GM18861 (cell line): ENCODE results near the gene SETD1A.

Source experiments
- ATAC-seq: cut with Tn5 transposase; IDR thresholded peaks from one replicate; pipeline ENCODE4 v1.9.1; 2021; ENCODE audit not compliant: unreplicated experiment

The SETD1A gene

DNA sequence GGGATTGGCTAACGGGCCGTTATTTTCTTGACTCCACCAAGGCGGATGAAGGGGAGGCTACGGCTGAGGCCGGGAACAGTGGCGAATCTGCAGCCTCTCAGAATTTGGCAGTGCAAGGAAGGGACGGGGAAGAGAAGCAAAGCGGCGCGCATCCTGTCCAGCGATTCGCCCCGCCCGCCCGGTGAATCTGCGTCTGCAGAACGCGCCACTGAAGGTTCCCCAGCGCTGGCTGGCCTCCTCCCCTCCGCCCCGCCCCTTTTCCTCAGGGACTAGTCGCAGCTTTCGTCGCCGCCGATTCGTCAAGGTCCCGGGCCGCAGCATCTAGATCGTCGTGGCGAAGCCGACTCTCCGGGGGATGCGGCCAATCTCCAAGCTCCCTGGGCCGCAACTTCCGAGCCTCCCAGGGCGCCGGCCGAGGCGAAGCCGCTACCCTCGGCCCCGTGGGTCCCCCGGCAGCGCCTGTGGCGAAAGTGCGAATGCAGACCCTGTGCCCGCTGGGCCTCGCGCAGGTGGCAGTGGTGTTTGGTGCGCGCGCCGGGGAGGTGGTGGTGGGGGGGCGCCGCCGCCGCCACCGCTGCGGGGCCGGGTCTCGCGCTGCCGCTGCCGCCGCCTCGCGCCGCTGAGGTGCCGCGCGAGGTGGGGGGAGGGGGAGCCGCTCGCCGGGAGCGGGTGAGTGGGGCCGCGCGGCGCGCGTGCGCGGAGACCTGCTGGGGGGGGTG, at the start of gene SETD1A:
TSS of gene SETD1A (plus strand) at position 299 of the 719 bp plus-strand sequence. CDS start 978 bp downstream, outside the sequence.
- peak; percentile 48 for ATAC-seq

DNA sequence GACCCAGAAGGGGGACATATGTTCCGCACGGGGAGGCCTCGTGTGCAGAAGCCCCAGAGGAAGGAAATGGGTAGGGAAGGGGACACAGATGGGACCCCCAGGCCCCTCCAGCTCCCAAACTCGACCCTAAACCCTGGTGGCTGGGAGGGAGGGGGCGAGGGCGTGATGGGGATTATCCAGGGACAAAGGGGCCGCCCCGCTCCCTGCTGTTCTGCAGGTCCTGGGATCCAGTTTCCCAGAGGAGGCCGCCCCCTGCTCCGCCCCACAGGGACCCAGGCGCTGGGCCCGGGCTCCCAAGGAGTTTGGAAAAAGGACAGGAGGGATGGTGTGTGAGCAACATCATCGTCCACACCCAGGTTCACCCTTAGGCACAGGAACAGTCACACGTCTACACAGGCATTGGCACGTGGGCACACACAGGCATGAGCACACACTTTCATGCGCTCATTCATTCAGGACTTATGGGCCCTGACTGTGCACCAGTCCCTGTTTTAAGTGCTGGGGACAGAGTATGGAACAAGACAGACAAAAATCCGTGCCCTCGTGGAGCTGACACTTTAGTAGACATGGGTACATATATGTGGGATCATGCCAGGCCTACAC, 47.0 kb upstream of the SETD1A start:
- no peak for ATAC-seq

DNA sequence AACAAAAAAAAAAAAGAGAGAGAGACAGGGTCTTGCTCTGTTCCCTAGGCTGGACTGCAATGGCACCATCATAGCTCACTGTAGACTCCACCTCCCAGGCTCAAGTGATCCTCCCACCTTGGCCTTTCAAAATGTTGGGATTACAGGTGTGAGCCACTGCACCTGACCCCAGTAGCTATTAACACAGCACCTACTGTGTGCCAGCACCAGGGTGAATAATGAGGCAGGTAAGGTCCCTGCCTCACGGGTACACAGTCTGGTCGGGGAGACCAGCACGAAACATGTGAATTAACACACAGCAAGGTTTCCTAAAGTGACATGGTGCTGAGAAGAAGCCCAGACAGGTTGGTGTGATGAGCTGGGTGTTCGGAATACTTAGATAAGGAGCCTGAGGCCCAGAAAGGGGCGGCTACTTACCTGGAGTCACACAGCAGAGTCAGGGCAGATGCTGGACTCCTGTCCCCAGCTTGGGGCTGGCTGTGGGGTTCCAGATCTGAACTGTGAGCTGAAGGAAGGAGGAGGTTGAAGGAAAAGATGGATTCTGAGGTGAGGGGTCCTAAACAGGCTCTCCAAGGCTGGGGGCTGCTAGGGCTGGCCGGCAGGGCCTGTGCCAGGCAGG, 44.7 kb upstream of the SETD1A start:
- no peak for ATAC-seq

DNA sequence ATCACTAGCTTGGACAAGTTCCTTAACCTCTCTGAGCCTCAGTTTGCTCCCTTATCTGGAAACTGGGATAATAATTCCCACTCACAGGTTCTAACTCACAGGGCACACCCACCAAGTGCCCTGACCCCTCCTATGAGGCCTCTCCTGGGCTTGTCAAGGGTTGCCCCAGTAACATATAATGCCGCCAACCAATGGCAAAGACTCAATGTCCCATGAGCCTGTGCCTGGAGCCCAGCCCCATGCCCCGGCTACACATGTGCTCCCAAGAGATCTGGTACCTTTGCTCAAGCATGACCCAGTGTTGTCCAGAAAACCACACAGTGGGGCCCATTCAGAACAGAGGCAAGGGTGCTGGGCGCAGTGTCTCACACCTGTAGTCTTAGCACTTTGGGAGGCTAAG, 42.7 kb upstream of the SETD1A start:
- no peak for ATAC-seq

DNA sequence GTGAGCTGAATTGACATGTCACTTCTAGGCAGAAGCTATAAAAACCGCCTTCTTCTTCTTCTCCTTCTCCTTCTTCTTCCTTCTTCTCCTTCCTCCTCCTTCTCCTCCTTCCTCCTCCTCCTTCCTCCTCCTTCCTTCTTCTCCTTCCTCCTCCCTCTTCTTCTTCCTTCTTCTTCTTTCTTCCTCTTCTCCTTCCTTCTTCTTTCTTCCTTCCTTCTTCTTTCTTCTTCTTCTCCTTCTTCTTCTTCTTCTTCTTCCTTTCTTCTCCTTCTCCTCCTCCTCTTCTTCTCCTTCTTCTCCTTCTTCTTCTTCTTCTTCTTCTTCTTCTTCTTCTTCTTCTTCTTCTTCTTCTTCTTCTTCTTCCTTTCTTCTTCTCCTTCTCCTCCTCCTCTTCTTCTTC, 38.9 kb upstream of the SETD1A start:
- ATAC-seq = no peak

DNA sequence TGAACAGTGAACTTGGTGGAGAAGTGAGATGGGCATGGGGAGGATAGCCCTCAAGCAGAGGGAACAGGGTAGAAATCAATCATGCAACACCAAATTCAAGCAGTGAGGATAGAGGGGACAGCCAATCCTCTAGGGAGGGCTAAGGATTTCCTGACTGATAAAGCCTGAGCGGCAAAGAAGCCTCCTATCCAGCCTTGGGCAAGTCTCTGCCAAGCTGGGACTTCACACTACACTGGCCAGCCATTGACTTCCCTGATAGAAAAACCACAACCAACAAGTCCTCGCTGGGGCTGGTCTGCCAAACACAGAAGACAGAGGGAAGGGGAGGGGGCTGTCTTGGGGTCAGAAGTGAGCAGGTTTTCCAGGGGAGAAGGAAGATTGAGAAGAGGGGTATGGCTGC, 36.7 kb upstream of the SETD1A start:
- no peak for ATAC-seq

DNA sequence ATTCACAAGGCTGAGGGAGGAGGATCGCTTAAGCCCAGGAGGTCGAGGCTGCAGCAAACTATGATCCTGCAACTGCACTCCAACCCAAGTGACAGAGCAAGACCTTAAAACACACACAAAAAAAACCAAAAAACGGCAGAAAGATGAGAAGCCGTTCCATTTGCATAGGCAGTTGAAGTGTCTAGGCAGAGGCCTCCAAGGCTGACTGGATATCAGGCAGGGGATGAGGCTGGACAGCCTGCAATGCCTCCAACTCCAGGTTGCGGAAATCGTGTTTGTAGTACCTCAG, 36.2 kb upstream of the SETD1A start:
- no peak for ATAC-seq

DNA sequence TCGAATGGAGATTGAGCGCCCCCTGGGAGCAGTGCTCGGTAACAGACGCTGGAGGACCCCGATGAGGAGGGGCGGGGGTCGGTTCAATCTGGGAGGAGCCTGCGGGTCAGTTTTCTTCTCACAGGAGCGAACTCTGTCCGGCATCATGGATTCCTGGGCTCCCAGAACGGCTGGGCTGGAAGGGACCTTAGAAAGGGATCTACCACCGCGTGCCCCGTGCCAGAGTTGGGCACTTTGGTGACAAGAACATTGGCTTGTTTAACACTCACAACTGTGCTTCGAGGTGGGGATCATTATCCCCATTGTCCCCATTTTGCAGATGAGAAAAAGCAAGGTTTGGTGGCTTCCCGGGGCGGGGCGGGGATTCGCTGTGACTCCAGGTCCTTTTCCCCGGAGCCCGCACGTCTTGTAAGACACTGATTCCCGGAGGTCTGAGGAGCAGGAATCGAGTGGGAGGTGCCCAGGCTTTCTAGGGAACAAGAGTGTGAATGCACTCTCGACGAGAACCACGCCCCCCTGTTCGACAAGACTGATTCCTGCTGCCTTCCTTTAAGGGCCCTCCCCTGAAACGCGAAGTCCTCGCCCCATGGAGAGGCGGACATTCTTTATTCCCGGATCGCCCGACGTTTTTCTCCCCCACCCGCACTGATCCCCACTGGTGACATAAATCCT, 35.7 kb upstream of the SETD1A start:
- ATAC-seq = no peak

DNA sequence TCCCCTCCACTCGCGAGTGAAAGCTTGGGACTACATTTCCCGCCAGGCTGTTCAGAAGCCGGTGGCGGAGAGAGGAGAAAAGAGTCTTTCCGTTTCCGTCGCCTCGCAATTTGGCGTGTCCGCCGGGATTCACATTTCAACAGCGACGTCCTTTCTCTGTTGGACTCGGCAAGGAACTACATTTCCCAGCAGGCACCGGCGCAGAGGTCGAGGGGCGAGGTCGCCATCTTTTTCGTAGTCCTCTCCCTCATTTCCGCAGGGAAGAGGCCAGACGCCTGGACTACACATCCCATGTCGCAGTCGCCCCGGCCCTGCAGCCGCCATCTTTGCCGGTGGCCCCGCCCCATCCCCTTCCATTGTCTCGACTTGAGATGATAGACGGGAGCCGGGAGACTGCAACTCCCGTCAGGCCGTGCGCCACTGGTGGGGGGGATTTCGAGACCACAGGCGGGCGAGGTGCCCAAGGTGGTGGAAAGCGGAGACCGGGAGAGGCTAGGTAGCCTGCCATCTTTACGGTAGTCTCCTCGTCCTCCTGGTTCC, 35.1 kb upstream of the SETD1A start:
- peak; percentile 52 for ATAC-seq

DNA sequence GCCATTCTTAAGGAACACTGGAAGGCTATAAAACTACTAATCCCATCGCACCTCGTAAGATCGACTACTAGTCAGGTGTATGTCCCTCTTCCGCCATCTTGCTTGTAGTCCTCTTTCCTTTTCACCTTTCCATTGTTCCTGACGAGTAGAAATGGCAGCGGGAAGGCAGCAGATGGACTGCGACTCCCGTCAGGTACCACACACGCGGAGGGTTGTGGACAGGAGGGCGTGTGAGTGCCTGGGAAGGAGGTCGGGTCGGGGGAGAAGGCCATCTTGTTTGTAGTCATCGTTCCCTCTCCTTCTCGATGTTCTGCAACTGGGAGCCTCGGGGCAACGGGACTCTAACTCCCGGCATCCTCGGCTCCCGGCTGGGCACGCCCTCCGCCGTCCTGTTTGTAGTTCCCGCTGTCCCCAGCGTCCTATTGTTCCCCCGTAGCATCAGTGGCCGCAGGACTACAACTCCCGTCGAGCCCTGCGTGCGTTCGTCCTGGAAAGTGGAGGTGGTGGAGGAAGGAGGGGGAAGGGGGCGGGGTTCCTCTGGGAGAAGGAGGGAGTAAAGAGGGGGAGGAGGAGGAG, 34.5 kb upstream of the SETD1A start:
- peak; percentile 60 for ATAC-seq

DNA sequence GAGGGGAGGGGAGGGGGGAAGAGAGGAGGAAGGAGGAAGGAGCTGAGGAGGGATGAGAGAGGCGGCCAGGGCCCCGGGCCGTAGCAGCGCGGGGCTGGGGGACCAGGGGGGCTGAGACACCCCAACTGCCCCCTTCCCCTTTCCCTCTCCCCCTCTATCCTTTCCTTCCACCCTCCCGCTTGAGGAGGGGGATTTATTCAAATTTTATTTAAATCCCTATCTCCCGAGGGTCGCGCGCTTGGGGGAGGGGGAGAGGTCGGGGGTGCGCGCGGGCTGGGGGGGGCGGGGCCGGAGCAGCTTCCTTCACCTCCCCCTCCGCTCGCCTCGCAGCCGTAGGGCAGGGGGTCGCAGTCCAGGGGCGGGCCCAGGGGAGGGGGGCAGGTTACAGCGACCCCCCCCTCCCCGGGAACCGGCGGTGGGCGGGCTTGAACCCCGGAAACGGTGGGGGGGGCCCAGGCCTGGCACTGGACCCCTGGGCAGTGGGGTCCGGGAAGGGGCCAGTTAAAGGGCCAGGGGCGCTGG, 33.9 kb upstream of the SETD1A start, which contains the start of gene FBXL19:
TSS of gene FBXL19 (plus strand) at position 19 of the 522 bp plus-strand sequence. CDS start 2,183 bp downstream, outside the sequence.
- ATAC-seq = no peak

DNA sequence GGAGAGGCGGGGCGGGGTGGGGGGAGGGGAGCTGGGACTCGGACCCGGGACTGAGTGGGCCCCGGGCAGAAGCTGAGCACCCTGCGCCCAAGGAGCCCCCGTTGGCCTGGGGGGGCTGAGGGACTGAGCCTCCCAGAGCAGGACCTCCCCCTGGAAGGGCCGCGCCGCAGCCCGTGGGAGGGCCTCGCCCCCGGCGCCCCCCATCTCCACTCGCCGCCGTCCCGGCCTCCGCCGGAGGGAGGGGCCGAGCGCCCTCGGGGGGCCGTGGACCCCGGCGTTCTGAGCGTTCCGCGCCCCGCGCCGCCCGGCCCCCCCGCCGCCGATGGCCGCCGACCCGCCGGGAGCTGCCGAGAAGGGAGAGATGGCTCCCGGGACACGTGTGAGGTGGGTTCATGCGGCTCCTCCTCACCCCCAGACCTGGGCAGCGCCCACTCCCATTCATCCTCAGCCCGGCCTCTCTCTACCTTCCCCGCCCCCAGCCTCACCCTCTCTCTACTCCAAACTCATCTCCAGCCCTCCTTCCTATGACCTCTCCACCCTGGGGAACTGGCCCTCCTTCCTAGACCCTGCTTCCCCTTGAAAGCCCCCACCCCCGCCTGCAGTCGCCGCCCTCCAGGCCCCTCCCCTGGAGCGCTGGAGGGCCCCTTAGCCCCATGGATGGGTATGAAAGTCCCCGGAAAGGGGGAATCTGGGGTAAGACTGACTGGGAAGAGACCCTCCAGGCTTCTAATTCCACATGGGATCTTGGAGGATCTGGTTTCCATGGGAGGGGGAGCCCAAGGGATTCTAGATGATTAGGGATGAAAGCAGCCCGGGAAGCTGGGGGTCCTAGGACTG, 33.3 kb upstream of the SETD1A start:
- ATAC-seq = no peak

DNA sequence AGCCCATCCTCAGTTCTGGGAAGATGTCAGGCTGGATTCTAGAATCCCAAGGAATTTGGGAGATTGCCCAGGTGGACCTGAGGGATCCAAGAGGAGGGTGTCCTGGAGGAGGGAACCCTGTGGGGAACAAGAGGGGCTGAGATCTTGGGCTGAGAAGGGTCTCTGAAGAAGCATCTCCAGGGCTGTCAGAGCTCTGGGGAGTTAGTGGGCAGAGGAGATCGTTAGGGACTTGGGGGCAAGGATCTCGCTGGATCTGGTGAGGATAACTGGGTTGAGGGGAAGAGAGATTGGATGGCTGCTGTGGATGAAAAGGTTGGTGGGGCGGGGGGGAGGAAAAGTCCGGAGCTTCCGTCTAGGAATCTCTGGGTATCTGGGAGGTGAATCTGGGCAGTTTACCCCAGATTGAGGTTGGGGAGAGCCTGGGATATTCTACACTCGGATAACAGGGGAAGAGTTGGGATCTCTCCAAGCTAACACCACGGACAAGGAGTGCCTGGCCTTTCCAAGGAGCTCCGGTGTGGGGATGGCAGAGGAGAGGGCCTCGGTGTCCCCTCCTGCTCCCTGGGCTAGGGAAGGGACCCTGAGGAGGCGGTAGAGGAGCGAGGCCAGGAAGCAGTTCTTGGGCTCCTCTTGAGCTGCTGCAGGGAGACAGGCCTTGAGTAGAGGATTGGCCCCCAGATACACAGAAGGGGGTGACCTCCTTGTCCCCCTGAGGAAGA, 32.5 kb upstream of the SETD1A start:
- ATAC-seq = no peak

DNA sequence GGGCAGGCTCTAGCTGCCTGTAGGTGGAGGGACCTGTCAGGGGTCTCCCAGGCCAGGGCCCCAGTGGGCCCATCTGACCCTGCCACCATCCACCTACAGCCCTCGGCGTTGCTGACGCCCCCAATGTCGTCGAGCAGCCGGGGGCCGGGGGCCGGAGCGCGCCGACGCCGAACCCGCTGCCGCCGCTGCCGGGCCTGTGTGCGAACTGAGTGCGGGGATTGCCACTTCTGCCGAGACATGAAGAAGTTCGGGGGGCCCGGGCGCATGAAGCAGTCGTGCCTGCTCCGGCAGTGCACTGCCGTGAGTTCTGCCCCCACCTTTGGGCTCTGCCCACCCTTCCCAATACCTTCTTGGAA, 31.9 kb upstream of the SETD1A start:
- ATAC-seq = no peak

DNA sequence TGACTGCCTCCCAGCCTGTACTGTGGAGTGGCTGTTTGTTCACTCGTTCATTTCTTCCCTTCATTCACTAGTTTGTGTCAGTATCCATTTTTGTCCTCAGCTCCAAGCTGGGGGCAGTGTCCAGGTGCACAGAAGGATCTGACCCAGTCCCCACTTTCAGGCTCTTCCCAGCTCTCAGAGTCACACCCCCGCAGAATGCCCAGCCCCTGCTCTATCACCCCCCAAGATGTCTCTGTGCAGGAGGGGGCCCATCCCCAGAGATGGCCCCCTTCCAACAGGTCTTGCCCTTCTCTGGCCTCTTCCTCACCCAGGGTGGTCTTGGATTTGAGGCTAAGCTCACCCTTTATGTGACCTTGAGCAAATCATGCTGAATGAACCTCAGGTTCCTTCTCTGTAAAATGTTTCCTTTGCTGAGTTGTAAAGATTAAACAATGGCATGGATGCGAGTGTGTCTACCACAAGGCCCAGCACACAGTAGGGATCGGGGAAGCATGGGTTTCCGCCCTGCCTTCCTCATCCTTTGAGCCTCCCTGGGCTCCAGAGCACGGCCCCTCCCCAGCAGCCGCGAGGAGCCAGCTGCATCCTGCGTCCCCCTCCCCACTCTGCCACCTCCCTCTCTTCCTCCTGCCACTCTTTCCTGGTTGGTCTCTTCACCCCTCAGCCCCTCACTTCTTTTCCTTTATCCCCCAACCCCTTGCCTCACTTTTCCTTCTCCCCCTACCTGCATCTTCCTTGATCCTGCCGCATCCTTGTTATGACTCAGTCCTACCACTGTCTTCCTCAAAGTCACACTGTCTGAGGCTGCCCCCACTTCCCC, 31.4 kb upstream of the SETD1A start:
- no peak for ATAC-seq

DNA sequence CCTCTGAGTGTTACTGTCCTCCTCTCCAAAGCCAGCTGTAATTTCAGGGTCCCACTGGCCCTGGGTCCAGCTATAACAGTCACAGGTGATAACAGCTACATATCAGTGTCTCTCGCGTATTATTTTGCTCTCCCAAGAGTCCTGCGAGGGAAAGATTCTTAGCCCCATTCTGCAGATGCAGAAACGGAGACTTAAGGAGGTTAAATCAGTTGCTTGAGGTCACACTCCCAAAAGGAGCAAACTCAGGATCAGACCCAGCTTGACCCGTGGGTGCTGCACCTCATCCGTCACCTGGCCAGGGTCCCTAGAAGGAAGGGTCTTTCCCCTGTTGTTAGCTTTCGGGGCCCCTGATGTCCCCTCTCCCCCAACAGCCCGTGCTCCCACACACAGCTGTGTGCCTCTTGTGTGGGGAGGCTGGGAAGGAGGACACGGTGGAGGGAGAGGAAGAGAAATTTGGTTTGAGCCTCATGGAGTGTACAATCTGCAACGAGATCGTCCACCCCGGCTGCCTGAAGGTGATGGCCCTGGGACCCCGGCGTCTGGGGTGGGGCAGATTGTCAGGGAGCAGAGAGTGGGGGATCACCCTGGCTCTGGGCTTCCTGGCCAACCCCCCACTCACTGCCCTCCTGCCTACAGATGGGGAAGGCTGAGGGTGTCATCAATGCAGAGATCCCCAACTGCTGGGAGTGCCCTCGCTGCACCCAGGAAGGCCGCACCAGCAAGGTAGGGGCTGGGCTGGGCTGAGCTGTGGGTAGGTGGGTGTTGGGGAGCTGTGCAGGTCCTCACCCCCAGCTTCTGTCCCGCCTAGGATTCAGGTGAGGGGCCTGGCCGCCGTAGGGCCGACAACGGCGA, 30.4 kb upstream of the SETD1A start:
- no peak for ATAC-seq

DNA sequence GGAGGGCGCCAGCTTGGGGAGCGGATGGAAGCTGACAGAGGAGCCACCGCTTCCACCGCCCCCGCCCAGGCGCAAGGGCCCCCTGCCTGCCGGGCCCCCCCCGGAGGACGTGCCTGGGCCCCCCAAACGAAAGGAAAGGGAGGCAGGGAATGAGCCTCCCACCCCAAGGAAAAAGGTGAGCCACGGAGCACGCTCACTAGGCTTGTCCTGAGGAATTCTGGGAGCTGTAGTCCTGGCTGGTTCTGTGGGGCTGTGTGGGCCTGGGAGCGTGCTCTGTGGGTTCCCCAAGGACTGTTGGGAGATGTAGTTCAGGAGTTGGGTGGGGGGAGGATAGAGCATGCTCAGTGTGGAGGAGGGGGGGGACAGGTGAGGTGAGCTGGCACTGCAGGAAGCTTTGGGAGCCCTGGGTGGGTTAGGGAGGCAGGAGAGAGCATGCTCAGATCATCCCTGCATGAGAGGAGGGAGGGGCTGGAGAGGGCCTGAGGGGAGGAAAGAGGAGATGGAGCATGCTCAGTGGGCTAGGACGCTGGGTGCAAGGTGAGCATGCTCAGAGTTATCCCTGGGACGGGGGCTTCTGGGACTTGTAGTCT, 29.7 kb upstream of the SETD1A start:
- ATAC-seq = no peak
